GM19193 (cell line): ENCODE measurements around the gene FOXJ2.

Experiments used
- POLR2A ChIP-seq: IDR thresholded peaks from 4 replicates; pipeline ENCODE4 v1.6.1; 2011; ENCODE audit not compliant: insufficient read depth, insufficient read length; ENCODE audit errors: extremely low read depth

Gene FOXJ2

DNA sequence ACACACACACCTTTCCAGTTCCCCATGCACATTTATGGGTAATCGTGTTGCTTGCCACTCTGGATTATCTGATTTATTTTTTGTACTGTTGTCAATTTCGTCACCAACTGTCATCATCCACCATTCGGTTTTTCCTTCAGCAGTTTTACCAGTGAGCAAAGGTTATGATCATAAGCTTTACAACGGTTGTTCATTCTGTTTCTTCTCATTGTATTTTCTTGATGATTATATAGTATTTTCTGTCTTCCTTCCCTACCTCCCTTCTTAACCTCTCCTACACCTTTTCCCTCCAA lies 50.2 kb downstream of the FOXJ2 start:
- TF ChIP-seq POLR2A, result no peak

DNA sequence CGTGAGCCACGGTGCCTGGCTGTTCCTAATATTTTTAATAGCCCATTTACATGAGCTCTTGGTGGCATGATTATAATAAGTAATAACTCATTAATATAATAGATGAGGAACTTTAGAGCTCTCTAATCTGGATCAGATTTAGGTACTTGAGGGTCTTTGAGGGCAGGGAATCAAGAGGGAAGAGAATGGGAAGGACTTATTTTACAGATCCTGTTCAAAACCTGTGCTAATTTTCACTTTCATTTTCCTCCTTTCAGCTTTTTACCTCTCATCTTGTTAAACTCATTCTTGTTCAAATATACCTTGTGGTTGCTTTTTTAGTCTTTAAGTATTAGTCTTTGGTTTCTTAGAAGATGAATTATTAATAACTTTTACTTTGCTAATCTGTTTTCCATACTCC lies 55.1 kb downstream of the FOXJ2 start:
- no peak for TF ChIP-seq POLR2A

DNA sequence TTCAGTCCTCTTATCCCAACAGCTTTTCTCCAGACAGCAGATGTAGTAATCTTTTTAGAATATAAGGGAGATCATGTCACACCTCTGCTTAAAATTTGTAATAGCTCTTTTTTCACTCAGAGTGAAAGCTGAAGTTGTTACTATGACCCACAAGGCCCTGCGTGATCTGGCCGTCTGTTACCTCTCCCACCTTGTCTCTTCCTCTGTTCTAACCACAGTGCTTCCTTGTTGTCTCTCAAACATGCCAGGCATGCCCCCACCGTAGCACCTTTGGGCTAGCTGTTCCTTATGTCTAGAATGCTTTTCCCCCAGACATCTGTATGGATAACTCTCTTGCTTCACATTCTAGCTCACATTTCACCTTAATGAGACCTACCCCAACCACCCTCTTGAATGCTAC lies 56.1 kb downstream of the FOXJ2 start:
- no peak for TF ChIP-seq POLR2A

DNA sequence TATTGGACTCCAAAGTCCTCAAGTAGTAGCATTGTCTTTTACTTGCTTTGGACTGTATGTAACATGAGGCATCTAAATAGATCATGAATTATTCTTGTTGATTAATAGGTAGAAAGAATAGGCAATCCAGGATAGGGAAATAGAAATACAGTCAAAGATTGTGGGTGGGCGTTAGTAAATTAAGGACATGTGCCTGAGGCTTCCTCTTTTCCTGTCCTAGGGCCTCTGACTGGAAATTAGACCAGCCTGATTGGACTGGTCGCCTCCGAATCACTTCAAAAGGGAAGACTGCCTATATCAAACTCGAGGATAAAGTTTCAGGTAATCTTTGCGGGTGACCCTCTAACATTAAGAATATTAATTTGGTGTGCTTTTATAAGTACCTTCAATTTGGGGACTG lies 57.2 kb downstream of the FOXJ2 start:
- no peak for TF ChIP-seq POLR2A

DNA sequence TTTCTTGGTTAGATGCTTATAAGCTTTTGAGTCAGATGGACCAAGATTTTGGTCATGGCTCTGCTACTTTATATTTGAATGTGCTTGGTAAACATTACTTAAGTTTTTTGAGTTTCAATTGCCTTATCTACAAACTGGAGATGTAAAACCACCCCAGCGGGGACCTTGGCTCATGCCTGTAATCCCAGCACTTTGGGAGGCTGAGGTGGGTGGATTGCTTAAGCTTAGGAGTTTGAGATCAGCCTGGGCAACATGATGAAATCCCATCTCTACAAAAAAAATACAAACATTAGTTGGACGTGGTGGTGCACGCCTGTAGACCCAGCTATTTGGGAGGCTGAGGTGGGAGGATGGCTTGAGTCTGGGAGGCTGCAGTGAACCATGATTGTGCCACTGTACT lies 60.8 kb downstream of the FOXJ2 start:
- TF ChIP-seq POLR2A, result no peak

DNA sequence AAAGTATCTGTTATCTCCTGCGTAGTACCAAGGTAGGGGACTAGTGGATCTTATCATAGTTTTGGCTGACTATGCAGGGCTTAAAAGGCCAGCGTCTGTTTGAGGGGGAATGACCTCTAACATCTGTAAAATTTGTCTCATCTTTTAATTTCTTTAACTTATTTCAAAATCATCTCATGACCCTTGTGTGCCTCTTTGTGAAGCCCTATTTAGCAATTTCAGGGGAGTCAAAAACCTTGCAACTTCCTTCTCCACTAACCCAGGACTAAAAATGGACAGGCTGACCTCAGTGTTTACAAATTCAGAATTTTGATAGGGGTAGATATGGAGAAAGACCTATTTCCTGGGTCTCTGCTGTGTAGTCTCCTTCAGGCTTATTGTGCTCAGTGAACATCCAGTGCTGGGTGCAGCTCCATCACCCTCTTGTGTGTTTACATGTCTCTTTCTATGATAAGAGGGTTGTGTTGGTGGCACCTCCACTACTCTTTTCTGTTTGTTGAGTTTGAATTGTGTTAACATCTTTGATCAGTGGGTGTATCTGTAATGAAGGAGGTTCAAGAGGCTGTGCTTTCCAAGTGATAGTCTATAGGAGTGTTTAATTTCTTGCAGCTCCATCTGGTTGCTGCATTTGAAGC lies 63.9 kb downstream of the FOXJ2 start:
- no peak for TF ChIP-seq POLR2A

DNA sequence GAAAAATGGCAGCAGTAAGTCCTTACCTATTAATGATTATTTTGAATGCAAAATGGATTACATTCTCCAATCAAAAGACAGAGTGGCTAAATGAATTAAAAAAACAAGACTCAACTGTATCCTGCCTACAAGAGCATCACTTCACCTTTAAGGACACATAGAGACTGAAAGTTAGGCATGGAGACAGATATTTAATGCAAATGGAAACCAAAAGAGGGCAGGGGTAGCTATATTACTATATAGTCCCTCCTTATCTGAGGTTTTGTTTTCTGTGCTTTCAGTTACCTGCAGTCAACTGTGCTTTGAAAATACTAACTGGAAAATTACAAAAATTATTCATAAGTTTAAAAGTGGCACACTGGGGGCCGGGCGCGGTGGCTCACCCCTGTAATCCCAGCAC lies 66.7 kb downstream of the FOXJ2 start:
- no peak for TF ChIP-seq POLR2A
